NCI-H2081 (cell line): ENCODE data around the gene CTTN.

ENCODE experiments used
- DNase-seq, 2 experiments: peaks; one replicate each; lab custom pipeline; 2025; lab: John Stamatoyannopoulos, UW

CTTN gene

GRCh38 chr11:70477176-70477575, 78.8 kb downstream of the CTTN start:
- no peak for DNase-seq

- DNase-seq, result no peak
Observed at GRCh38 chr11:70477609-70478008, 79.3 kb downstream of the CTTN start.

- no peak for DNase-seq
Observed at GRCh38 chr11:70478166-70478890, 80.0 kb downstream of the CTTN start.

- DNase-seq, result no peak
Observed at GRCh38 chr11:70480711-70481110, 82.4 kb downstream of the CTTN start.

- no peak for DNase-seq
Observed at GRCh38 chr11:70481625-70482528, 83.5 kb downstream of the CTTN start.

GRCh38 chr11:70482529-70482917, 84.2 kb downstream of the CTTN start:
- DNase-seq, result no peak

GRCh38 chr11:70483077-70483861, 84.9 kb downstream of the CTTN start:
- peak in 1 of 2 experiments; percentile 4 for DNase-seq

- no peak for DNase-seq
Observed at GRCh38 chr11:70483917-70484316, 85.6 kb downstream of the CTTN start.

GRCh38 chr11:70485326-70486025, 87.1 kb downstream of the CTTN start:
- no peak for DNase-seq

- no peak for DNase-seq
Observed at GRCh38 chr11:70486026-70486415, 87.7 kb downstream of the CTTN start.
